OCI-LY3 (cell line): ENCODE data around the gene SPOCK1.

Experiments
- H2AFZ ChIP-seq: fragments of 200-600, 300-600 bp; shearing (Covaris generic); 2 replicates; pipeline ENCODE4 v1.6.0; 2014; ENCODE audit warnings: antibody characterized with exemption, low read depth, low read length
- H3K27ac ChIP-seq: fragments of 200-600, 300-600 bp; sonication (generic); 2 replicates; pipeline ENCODE4 v1.5.1; 2014; ENCODE audit warnings: mild to moderate bottlenecking, low read length, moderate library complexity, mixed read lengths
- H3K27me3 ChIP-seq: fragments of 200-600, 300-600 bp; sonication (generic); 2 replicates; pipeline ENCODE4 v1.6.1; 2014; ENCODE audit warnings: low read depth, low read length, mixed read lengths
- H3K36me3 ChIP-seq: fragments of 200-600, 300-600 bp; sonication (generic); replicated peaks from 2 replicates; pipeline ENCODE3; 2014; ENCODE audit warnings: low read depth, low read length, mixed read lengths
- H3K4me1 ChIP-seq: fragments of 300-600, 200-600 bp; sonication (generic); 2 replicates; pipeline ENCODE4 v1.6.1; 2014; ENCODE audit warnings: low read length, mixed read lengths
- H3K4me2 ChIP-seq: fragments of 200-600, 300-600 bp; sonication (generic); 2 replicates; pipeline ENCODE4 v1.6.1; 2014; ENCODE audit warnings: low read length, mixed read lengths
- H3K4me3 ChIP-seq: fragments of 300-600, 200-600 bp; sonication (generic); 2 replicates; pipeline ENCODE4 v1.5.1; 2014; ENCODE audit warnings: antibody characterized with exemption, mild to moderate bottlenecking, low read length, moderate library complexity
- H3K79me2 ChIP-seq: fragments of 300-600, 200-600 bp; shearing (Covaris generic); 2 replicates; pipeline ENCODE4 v1.6.1; 2014; ENCODE audit warnings: mild to moderate bottlenecking, low read length, mixed read lengths
- H3K9ac ChIP-seq: fragments of 300-600, 200-600 bp; shearing (Covaris generic); 2 replicates; pipeline ENCODE4 v1.6.0; 2014; ENCODE audit warnings: mild to moderate bottlenecking, low read length, moderate library complexity
- H3K9me3 ChIP-seq: fragments of 200-600, 300-600 bp; shearing (Covaris generic); 2 replicates; pipeline ENCODE4 v1.6.1; 2014; ENCODE audit warnings: low read length, mixed read lengths; ENCODE audit not compliant: insufficient read depth
- H4K20me1 ChIP-seq: fragments of 200-600, 300-600 bp; sonication (generic); 2 replicates; pipeline ENCODE4 v1.6.1; 2016; ENCODE audit warnings: low read length, mixed read lengths; ENCODE audit not compliant: insufficient read depth
- EZH2phosphoT487 ChIP-seq: fragments of 200-600 bp; shearing (Covaris generic); IDR thresholded peaks from 2 replicates; pipeline ENCODE4 v1.6.1; 2018; ENCODE audit warnings: antibody characterized with exemption, mixed run types, low read depth
- TF ChIP-seq, protein P1 (sequence below): fragments of 200-600, 300-600 bp; sonication (generic); IDR thresholded peaks from 2 replicates; pipeline ENCODE4 v1.5.1; 2014; ENCODE audit warnings: antibody characterized with exemption, low read length, low read depth

SPOCK1 gene

DNA sequence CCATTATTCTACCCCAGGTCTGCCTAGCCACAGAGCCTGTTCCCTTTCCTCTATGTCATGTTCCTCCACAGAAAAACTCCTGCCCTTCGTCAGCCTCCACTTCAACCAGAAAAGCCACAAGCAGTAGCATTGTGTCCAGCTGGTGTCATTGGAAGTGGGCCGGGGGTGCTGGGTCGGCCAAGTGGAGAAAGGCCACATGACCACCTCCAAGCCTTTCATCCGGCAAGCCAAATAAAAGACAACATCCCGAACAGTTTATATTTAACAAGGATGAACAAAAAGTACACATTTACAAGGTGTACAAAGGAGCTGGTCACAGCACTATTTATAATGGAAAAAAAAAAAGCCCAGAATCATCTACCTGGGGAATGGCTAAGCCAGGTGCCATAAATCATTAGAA is 16.1 kb upstream of the SPOCK1 start:
- Histone ChIP-seq H4K20me1 (no peaks in the 10 kb centered on the region), H2AFZ (no peak overlapping the region), H3K9me3 (no peaks in the 10 kb centered on the region), H3K9ac (no peak overlapping the region), H3K4me3 (no peak overlapping the region), H3K27me3 (no peaks in the 10 kb centered on the region), H3K27ac (no peak overlapping the region), H3K36me3 (no peaks in the 10 kb centered on the region), H3K79me2 (no peaks in the 10 kb centered on the region), H3K4me1 (no peaks in the 10 kb centered on the region), H3K4me2 (no peak overlapping the region)
- no peak for TF ChIP-seq EZH2phosphoT487
- TF ChIP-seq, protein P1, sequence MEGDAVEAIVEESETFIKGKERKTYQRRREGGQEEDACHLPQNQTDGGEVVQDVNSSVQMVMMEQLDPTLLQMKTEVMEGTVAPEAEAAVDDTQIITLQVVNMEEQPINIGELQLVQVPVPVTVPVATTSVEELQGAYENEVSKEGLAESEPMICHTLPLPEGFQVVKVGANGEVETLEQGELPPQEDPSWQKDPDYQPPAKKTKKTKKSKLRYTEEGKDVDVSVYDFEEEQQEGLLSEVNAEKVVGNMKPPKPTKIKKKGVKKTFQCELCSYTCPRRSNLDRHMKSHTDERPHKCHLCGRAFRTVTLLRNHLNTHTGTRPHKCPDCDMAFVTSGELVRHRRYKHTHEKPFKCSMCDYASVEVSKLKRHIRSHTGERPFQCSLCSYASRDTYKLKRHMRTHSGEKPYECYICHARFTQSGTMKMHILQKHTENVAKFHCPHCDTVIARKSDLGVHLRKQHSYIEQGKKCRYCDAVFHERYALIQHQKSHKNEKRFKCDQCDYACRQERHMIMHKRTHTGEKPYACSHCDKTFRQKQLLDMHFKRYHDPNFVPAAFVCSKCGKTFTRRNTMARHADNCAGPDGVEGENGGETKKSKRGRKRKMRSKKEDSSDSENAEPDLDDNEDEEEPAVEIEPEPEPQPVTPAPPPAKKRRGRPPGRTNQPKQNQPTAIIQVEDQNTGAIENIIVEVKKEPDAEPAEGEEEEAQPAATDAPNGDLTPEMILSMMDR = no peak

DNA sequence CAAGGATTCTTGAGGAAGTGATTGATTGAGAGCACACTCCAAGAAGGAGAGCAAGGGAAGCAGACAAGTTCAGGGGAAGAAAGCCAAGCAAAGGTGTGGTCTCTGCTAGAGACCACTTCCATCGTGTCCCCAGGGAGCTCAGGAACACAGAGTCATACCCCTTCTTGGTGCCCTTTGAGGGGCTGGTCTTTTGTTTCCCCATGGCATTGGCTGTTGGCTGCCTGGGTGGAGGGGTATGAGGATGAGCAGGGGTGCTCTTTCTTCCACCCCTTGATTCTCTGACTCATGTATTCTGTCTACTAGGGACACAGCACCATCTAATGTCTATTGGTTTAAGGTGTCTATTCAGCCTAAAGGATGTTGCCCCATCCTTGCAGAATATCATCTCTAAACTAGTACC is 11.5 kb upstream of the SPOCK1 start:
- H3K9me3 ChIP-seq = no peaks in the 10 kb centered on the region
- no peak for TF ChIP-seq EZH2phosphoT487
- TF ChIP-seq, protein P1 = no peak

DNA sequence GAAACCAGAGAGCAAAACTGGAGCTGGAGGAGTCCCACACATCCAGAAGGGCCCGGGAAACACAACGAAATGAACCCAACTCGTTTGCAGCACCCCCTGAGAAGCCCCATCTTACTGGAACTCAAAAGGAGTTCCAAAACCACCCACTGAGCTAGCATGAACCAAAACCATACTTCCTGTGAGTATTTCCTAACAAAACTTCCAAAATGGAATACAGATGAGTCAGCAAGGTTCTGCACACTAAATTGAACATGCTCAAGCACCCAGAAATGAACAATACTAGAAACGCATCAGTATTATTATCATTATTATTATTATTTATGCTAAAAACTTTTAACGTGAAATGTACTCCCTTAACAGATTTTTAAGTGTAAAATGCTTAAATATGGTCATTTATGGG is 8.0 kb upstream of the SPOCK1 start:
- no peak overlapping the region for H3K4me2 ChIP-seq

More for the DNA sequence above, 11.5 kb upstream of the SPOCK1 start:
- no peak overlapping the region for H3K4me3 ChIP-seq
- H3K4me2 ChIP-seq = no peak overlapping the region
- H3K9ac ChIP-seq = no peak overlapping the region
- no peaks in the 10 kb centered on the region for H3K27me3 ChIP-seq
- no peaks in the 10 kb centered on the region for H4K20me1 ChIP-seq
- H2AFZ ChIP-seq = no peak overlapping the region
- no peaks in the 10 kb centered on the region for H3K79me2 ChIP-seq
- H3K27ac ChIP-seq = no peak overlapping the region
- no peaks in the 10 kb centered on the region for H3K36me3 ChIP-seq
- no peaks in the 10 kb centered on the region for H3K4me1 ChIP-seq

DNA sequence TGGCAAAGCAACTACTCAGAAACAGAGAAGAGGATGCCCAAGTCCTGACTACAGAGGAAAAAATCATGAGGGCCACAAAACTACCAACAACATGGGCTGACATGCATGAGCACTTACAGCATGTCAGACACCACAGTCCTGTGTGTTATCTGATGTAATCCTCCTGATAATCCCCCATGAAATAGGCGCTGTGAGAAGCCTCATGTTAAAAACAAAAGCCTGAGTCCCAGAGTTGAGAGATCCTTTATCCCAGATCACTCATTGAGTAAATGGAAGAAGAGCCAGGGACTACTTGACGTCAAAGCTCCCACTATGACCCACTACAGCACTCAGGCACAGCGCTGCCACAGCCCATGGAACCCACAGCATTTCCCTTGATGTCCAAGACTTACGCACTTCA is 7.2 kb upstream of the SPOCK1 start:
- Histone ChIP-seq H3K27ac (no peak overlapping the region), H2AFZ (no peak overlapping the region), H3K27me3 (no peaks in the 10 kb centered on the region), H3K9ac (no peak overlapping the region), H4K20me1 (no peaks in the 10 kb centered on the region), H3K36me3 (no peaks in the 10 kb centered on the region), H3K4me3 (no peak overlapping the region), H3K9me3 (no peaks in the 10 kb centered on the region), H3K4me2 (no peak overlapping the region), H3K79me2 (no peaks in the 10 kb centered on the region), H3K4me1 (no peaks in the 10 kb centered on the region)
- TF ChIP-seq, protein P1 = no peak
- no peak for TF ChIP-seq EZH2phosphoT487

More for the DNA sequence above, 8.0 kb upstream of the SPOCK1 start:
- Histone ChIP-seq H3K4me1 (no peaks in the 10 kb centered on the region), H2AFZ (no peak overlapping the region), H3K36me3 (no peaks in the 10 kb centered on the region), H3K9me3 (no peaks in the 10 kb centered on the region), H3K27ac (no peak overlapping the region), H3K27me3 (no peaks in the 10 kb centered on the region), H3K4me3 (no peak overlapping the region), H3K79me2 (no peaks in the 10 kb centered on the region), H3K9ac (no peak overlapping the region), H4K20me1 (no peaks in the 10 kb centered on the region)
- TF ChIP-seq EZH2phosphoT487 = no peak
- TF ChIP-seq, protein P1 = no peak
